Measurements from ENCODE around the gene FBXW8. TPM values are rescaled to one million over a fixed set of nuclear protein-coding genes. Genes with fewer than 3 reads are reported as not detected.

The FBXW8 gene
- total RNA-seq, 1 donor from 2014 or later: 40.0 TPM

GRCh38 chr12:117072106-117072505, 161.4 kb downstream of the FBXW8 start:
- no peak for TF ChIP-seq CTCF (IDR thresholded peaks at IDR 0.05; ENCODE audit: unreplicated experiment)
- H3K36me3 Mint-ChIP-seq: no peaks in the 10 kb centered on the region

GRCh38 chr12:117072736-117073490, 162.2 kb downstream of the FBXW8 start:
- Mint-ChIP-seq H3K36me3 (no peaks in the 10 kb centered on the region), H3K9me3 (no peaks in the 10 kb centered on the region), H3K27ac (no peak overlapping the region), H3K27me3 (ENCODE audit: low read depth) (no peaks in the 10 kb centered on the region), H3K4me3 (no peak overlapping the region), H3K4me1 (peaks cover 4% of the 10 kb centered on the region)
- DNase-seq (ENCODE audit: low spot score in 2 of 2, unreplicated experiment in 2 of 2): no peak
- TF ChIP-seq CTCF (IDR thresholded peaks at IDR 0.05; ENCODE audit: unreplicated experiment): no peak

More at GRCh38 chr12:117072106-117072505, 161.4 kb downstream of the FBXW8 start:
- no peak overlapping the region for H3K27ac Mint-ChIP-seq
- no peak overlapping the region for H3K4me3 Mint-ChIP-seq
- no peaks in the 10 kb centered on the region for H3K27me3 Mint-ChIP-seq (ENCODE audit: low read depth)
- no peak for DNase-seq (ENCODE audit: low spot score in 2 of 2, unreplicated experiment in 2 of 2)
- no peaks in the 10 kb centered on the region for H3K9me3 Mint-ChIP-seq
- H3K4me1 Mint-ChIP-seq: peaks cover 3% of the 10 kb centered on the region

- H3K27ac Mint-ChIP-seq: no peak overlapping the region
- no peak for TF ChIP-seq CTCF (IDR thresholded peaks at IDR 0.05; ENCODE audit: unreplicated experiment)
- H3K36me3 Mint-ChIP-seq: no peaks in the 10 kb centered on the region
- no peaks in the 10 kb centered on the region for H3K9me3 Mint-ChIP-seq
- no peaks in the 10 kb centered on the region for H3K27me3 Mint-ChIP-seq (ENCODE audit: low read depth)
- no peak overlapping the region for H3K4me3 Mint-ChIP-seq
- H3K4me1 Mint-ChIP-seq: peaks cover 4% of the 10 kb centered on the region
- no peak for DNase-seq (ENCODE audit: low spot score in 2 of 2, unreplicated experiment in 2 of 2)
Observed at GRCh38 chr12:117073611-117074010, 162.9 kb downstream of the FBXW8 start.

- no peak for DNase-seq (ENCODE audit: low spot score in 2 of 2, unreplicated experiment in 2 of 2)
Observed at GRCh38 chr12:117076410-117077372, 165.9 kb downstream of the FBXW8 start.

GRCh38 chr12:117079487-117079886, 168.7 kb downstream of the FBXW8 start:
- Mint-ChIP-seq H3K4me1 (peaks cover 4% of the 10 kb centered on the region), H3K36me3 (no peaks in the 10 kb centered on the region), H3K27me3 (ENCODE audit: low read depth) (peaks cover 3% of the 10 kb centered on the region), H3K4me3 (no peak overlapping the region), H3K9me3 (no peaks in the 10 kb centered on the region), H3K27ac (no peak overlapping the region)
- TF ChIP-seq CTCF (IDR thresholded peaks at IDR 0.05; ENCODE audit: unreplicated experiment): no peak
- no peak for DNase-seq (ENCODE audit: low spot score in 2 of 2, unreplicated experiment in 2 of 2)

More at GRCh38 chr12:117076410-117077372, 165.9 kb downstream of the FBXW8 start:
- TF ChIP-seq CTCF (IDR thresholded peaks at IDR 0.05; ENCODE audit: unreplicated experiment): no peak
- Mint-ChIP-seq H3K27me3 (ENCODE audit: low read depth) (no peaks in the 10 kb centered on the region), H3K36me3 (no peaks in the 10 kb centered on the region), H3K4me3 (no peak overlapping the region), H3K27ac (no peak overlapping the region), H3K4me1 (peaks cover 4% of the 10 kb centered on the region), H3K9me3 (no peaks in the 10 kb centered on the region)
